Activated naive CD4-positive, alpha-beta T cell treated with anti-CD3 and anti-CD28 coated beads for 36 hours (primary cell): ENCODE data around the gene NEU2. TPM values are rescaled to one million over a fixed set of nuclear protein-coding genes. Genes with fewer than 3 reads are reported as not detected.

ENCODE experiments used
- CTCF ChIA-PET: fragments of 350-600 bp; sonication (Branson Sonifier 250); formaldehyde crosslinking; loops from one replicate; lab custom pipeline; 2021; ENCODE audit warnings: antibody characterized with exemption; lab: Charles Lee
- DNase-seq: peaks from one replicate; pipeline ENCODE4 v3.0.0-alpha.2; 2020
- H3K27ac Mint-ChIP-seq: one replicate; pipeline ENCODE4 v1.8.0; 2021; ENCODE audit warnings: mild to moderate bottlenecking, mixed read lengths
- H3K27me3 Mint-ChIP-seq: one replicate; pipeline ENCODE4 v1.8.0; 2021; ENCODE audit warnings: low read depth, mixed read lengths
- H3K36me3 Mint-ChIP-seq: one replicate; pipeline ENCODE4 v1.8.0; 2021; ENCODE audit warnings: low read depth, mixed read lengths
- H3K4me1 Mint-ChIP-seq: one replicate; pipeline ENCODE4 v1.8.0; 2021; ENCODE audit warnings: low read depth, mixed read lengths
- H3K4me3 Mint-ChIP-seq: one replicate; pipeline ENCODE4 v1.8.0; 2021; ENCODE audit warnings: mild to moderate bottlenecking, moderate library complexity, mixed read lengths
- H3K9me3 Mint-ChIP-seq: one replicate; pipeline ENCODE4 v1.8.0; 2021; ENCODE audit warnings: mixed read lengths
- intact Hi-C: fragments of 100-400 bp; cut with micrococcal nuclease; formaldehyde crosslinking; loops from one replicate; pipeline ENCODE4 v1.15.1; 2023
- total RNA-seq, 2 experiments: library from RNA; stranded (reverse); gene quantifications; one replicate each; pipeline ENCODE4 v1.2.3, GENCODE V29; 2021

NEU2 gene
- total RNA-seq, 2 experiments from 2014 or later = not detected

- no peak for DNase-seq
- no peaks in the 10 kb centered on the region for H3K27me3 Mint-ChIP-seq
- H3K27ac Mint-ChIP-seq = no peak overlapping the region
- H3K4me1 Mint-ChIP-seq = no peaks in the 10 kb centered on the region
- CTCF ChIA-PET = interaction anchor here (1.8 kb wide), 1 partner anchor 28 kb away, joined by 5 read pairs; no protein-coding TSS in a partner anchor
- no peaks in the 10 kb centered on the region for H3K36me3 Mint-ChIP-seq
- H3K4me3 Mint-ChIP-seq = no peak overlapping the region
- intact Hi-C loops = loop anchor here (5.0 kb wide), 1 partner anchor 174 kb away; no protein-coding TSS in a partner anchor
- no peaks in the 10 kb centered on the region for H3K9me3 Mint-ChIP-seq
Measured at GRCh38 chr2:233026198-233026813, 6.2 kb upstream of the NEU2 start.

- no peak for DNase-seq
- Mint-ChIP-seq H3K9me3 (no peaks in the 10 kb centered on the region), H3K27ac (no peak overlapping the region), H3K27me3 (no peaks in the 10 kb centered on the region), H3K36me3 (no peaks in the 10 kb centered on the region), H3K4me3 (no peak overlapping the region), H3K4me1 (no peaks in the 10 kb centered on the region)
- intact Hi-C loops = loop anchor here (5.0 kb wide), 1 partner anchor 177 kb away; no protein-coding TSS in a partner anchor
- CTCF ChIA-PET = interaction anchor here (0.6 to 1.4 kb wide), 4 partner anchors 25 to 225 kb away, joined by 3 to 5 read pairs (median 4); partner anchors contain the start of gene ATG16L1
Measured at GRCh38 chr2:233029321-233029720, 3.2 kb upstream of the NEU2 start.

GRCh38 chr2:233031556-233032500 is 644 bp upstream of the NEU2 start:
- Mint-ChIP-seq H3K4me1 (no peaks in the 10 kb centered on the region), H3K27me3 (no peaks in the 10 kb centered on the region), H3K4me3 (no peak overlapping the region), H3K36me3 (no peaks in the 10 kb centered on the region), H3K9me3 (no peaks in the 10 kb centered on the region), H3K27ac (no peak overlapping the region)
- intact Hi-C loops = no loop called here
- CTCF ChIA-PET = interaction anchor here (1.1 to 1.4 kb wide), 2 partner anchors 22 to 23 kb away, joined by 3 to 5 read pairs; no protein-coding TSS in a partner anchor
- DNase-seq = no peak

GRCh38 chr2:233033672-233034071 is 1.2 kb downstream of the NEU2 start:
- Mint-ChIP-seq H3K4me3 (no peak overlapping the region), H3K27me3 (no peaks in the 10 kb centered on the region), H3K9me3 (no peaks in the 10 kb centered on the region), H3K27ac (no peak overlapping the region), H3K36me3 (no peaks in the 10 kb centered on the region), H3K4me1 (no peaks in the 10 kb centered on the region)
- CTCF ChIA-PET = no interaction called here
- intact Hi-C loops = no loop called here
- no peak for DNase-seq

GRCh38 chr2:233034091-233034882 is 1.8 kb downstream of the NEU2 start:
- H3K27ac Mint-ChIP-seq = no peak overlapping the region
- no peaks in the 10 kb centered on the region for H3K4me1 Mint-ChIP-seq
- no peaks in the 10 kb centered on the region for H3K9me3 Mint-ChIP-seq
- no peaks in the 10 kb centered on the region for H3K27me3 Mint-ChIP-seq
- DNase-seq = no peak
- H3K36me3 Mint-ChIP-seq = no peaks in the 10 kb centered on the region
- H3K4me3 Mint-ChIP-seq = no peak overlapping the region
- intact Hi-C loops = no loop called here
- CTCF ChIA-PET = no interaction called here

GRCh38 chr2:233035426-233036161 is 3.1 kb downstream of the NEU2 start:
- CTCF ChIA-PET = no interaction called here

GRCh38 chr2:233036162-233036838 is 3.8 kb downstream of the NEU2 start:
- CTCF ChIA-PET = no interaction called here

More at GRCh38 chr2:233035426-233036161, 3.1 kb downstream of the NEU2 start:
- DNase-seq = no peak
- Mint-ChIP-seq H3K4me3 (no peak overlapping the region), H3K27ac (no peak overlapping the region), H3K36me3 (no peaks in the 10 kb centered on the region), H3K4me1 (no peaks in the 10 kb centered on the region), H3K9me3 (no peaks in the 10 kb centered on the region), H3K27me3 (no peaks in the 10 kb centered on the region)
- intact Hi-C loops = no loop called here

GRCh38 chr2:233037078-233037477 is 4.6 kb downstream of the NEU2 start:
- no peak for DNase-seq
- intact Hi-C loops = no loop called here
- Mint-ChIP-seq H3K27ac (no peak overlapping the region), H3K4me1 (no peaks in the 10 kb centered on the region), H3K9me3 (no peaks in the 10 kb centered on the region), H3K27me3 (no peaks in the 10 kb centered on the region), H3K36me3 (no peaks in the 10 kb centered on the region), H3K4me3 (no peak overlapping the region)
- CTCF ChIA-PET = no interaction called here

More at GRCh38 chr2:233036162-233036838, 3.8 kb downstream of the NEU2 start:
- no peak overlapping the region for H3K4me3 Mint-ChIP-seq
- no peaks in the 10 kb centered on the region for H3K36me3 Mint-ChIP-seq
- no peaks in the 10 kb centered on the region for H3K9me3 Mint-ChIP-seq
- intact Hi-C loops = no loop called here
- no peaks in the 10 kb centered on the region for H3K4me1 Mint-ChIP-seq
- H3K27me3 Mint-ChIP-seq = no peaks in the 10 kb centered on the region
- DNase-seq = no peak
- no peak overlapping the region for H3K27ac Mint-ChIP-seq

GRCh38 chr2:233039212-233039845 is 6.9 kb downstream of the NEU2 start:
- CTCF ChIA-PET = interaction anchor here (0.7 kb wide), 1 partner anchor 15 kb away, joined by 4 read pairs; no protein-coding TSS in a partner anchor
- H3K36me3 Mint-ChIP-seq = no peaks in the 10 kb centered on the region

GRCh38 chr2:233039846-233040530 is 7.5 kb downstream of the NEU2 start:
- no peak for DNase-seq
- no peaks in the 10 kb centered on the region for H3K4me1 Mint-ChIP-seq
- H3K36me3 Mint-ChIP-seq = no peaks in the 10 kb centered on the region
- no peak overlapping the region for H3K4me3 Mint-ChIP-seq
- CTCF ChIA-PET = interaction anchor here (1.7 kb wide), 1 partner anchor 14 kb away, joined by 6 read pairs; no protein-coding TSS in a partner anchor
- no peaks in the 10 kb centered on the region for H3K27me3 Mint-ChIP-seq
- H3K27ac Mint-ChIP-seq = no peak overlapping the region
- H3K9me3 Mint-ChIP-seq = no peaks in the 10 kb centered on the region
- intact Hi-C loops = no loop called here

More at GRCh38 chr2:233039212-233039845, 6.9 kb downstream of the NEU2 start:
- H3K4me3 Mint-ChIP-seq = no peak overlapping the region
- H3K27me3 Mint-ChIP-seq = no peaks in the 10 kb centered on the region
- no peak overlapping the region for H3K27ac Mint-ChIP-seq
- intact Hi-C loops = no loop called here
- no peak for DNase-seq
- no peaks in the 10 kb centered on the region for H3K4me1 Mint-ChIP-seq
- H3K9me3 Mint-ChIP-seq = no peaks in the 10 kb centered on the region
